ENCODE results near the gene ING3. TPM values are rescaled to one million over a fixed set of nuclear protein-coding genes. Genes with fewer than 3 reads are reported as not detected.
A peak's percentile ranks its signal among the peaks of the same experiment; 100 is the strongest.

The ING3 gene
- total and polyA plus RNA-seq, 9 of the 15 experiments (the other 6 are each of a cell fraction or from before 2014, with no cell fraction given): 22.8 to 233 (median 50.4) TPM

GRCh38 chr7:120941064-120941463 is 9.5 kb upstream of the ING3 start:
- FAIRE-seq (peak; percentile 77), ATAC-seq (peak; percentile 60), DNase-seq (ENCODE audit: extremely low read depth in 1 of 4, low spot score in 3 of 4) (peak in 1 of 4 experiments; percentile 23)
- Histone ChIP-seq H3K79me2 (ENCODE audit: control insufficient read depth, insufficient read depth, low read length) (no peaks in the 10 kb centered on the region), H3K9ac (ENCODE audit: insufficient read depth in 1 of 2, low read depth in 2 of 2, low read length in 2 of 2) (no peak overlapping the region), H3K27ac (ENCODE audit: extremely low read depth, low read depth, low read length) (no peak overlapping the region), H4K20me1 (replicated peaks; ENCODE audit: control insufficient read depth, insufficient read depth, low read length) (no peaks in the 10 kb centered on the region), H3K4me2 (ENCODE audit: insufficient read depth, low read length) (no peak overlapping the region), H2AFZ (ENCODE audit: low read depth, low read length) (0 out of 2 replicates have a peak overlapping the region, but pooled peaks have one; percentile 2), H3K9me3 (replicated peaks; ENCODE audit: control insufficient read depth, insufficient read depth, low read depth, low read length) (no peaks in the 10 kb centered on the region), H3K4me3 (no peak overlapping the region), H3K27me3 (ENCODE audit: control insufficient read depth in 2 of 2, insufficient read depth in 2 of 2, low read length in 2 of 2) (no peaks in the 10 kb centered on the region; a peak in 1 of 5 replicates), H3K36me3 (ENCODE audit: control insufficient read depth, insufficient read depth, low read length) (no peaks in the 10 kb centered on the region), H3K9me1 (ENCODE audit: control insufficient read depth, insufficient read depth, low read length) (no peaks in the 10 kb centered on the region), H3K4me1 (replicated peaks in 1 of 2; ENCODE audit: control insufficient read depth in 2 of 2, insufficient read depth in 2 of 2, low read length in 2 of 2) (no peaks in the 10 kb centered on the region)
- CTCF ChIA-PET (ENCODE audit: low intra/inter-chr PET ratio): interaction anchor here (0.8 to 2.4 kb wide), 3 partner anchors 135 to 167 kb away, joined by 3 to 14 read pairs (median 3); no protein-coding TSS in a partner anchor
- POLR2A ChIA-PET: interaction anchor here (1.1 kb wide), 1 partner anchor 10 kb away, joined by 3 read pairs; the partner anchor contains the start of gene ING3
- in situ Hi-C loops (cut with MboI) (no loop called here), intact Hi-C loops (cut with micrococcal nuclease) (loop anchor here (1.0 to 5.0 kb wide), 3 partner anchors 135 to 396 kb away; no protein-coding TSS in a partner anchor)
- no peak for TF ChIP-seq RNF219 (CRISPR knock-in tag; IDR thresholded peaks at IDR 0.05)
- TF ChIP-seq BHLHE40 (IDR thresholded peaks at IDR 0.05; ENCODE audit: low read length): no peak
- TF ChIP-seq GTF2A2 (tag; IDR thresholded peaks at IDR 0.05): no peak
- no peak for TF ChIP-seq ZNF589 (CRISPR knock-in tag; IDR thresholded peaks at IDR 0.05; ENCODE audit: low read depth)
- peak in 2 of 3 experiments; percentile 18 to 58; a peak in 3 of 6 replicates for TF ChIP-seq CTCF (IDR thresholded peaks at IDR 0.05 in 2 of 3, conservative IDR thresholded peaks at IDR 0.05 in 1 of 3; ENCODE audit: insufficient read depth in 2 of 3, low read depth in 1 of 3, low read length in 3 of 3)
- no peak for TF ChIP-seq ZNF174 (CRISPR knock-in tag; IDR thresholded peaks at IDR 0.05)
- TF ChIP-seq ZNF445 (CRISPR knock-in tag; IDR thresholded peaks at IDR 0.05; ENCODE audit: low read depth): no peak
- TF ChIP-seq RAD21 (CRISPR knock-in tag; conservative IDR thresholded peaks at IDR 0.05 in 1 of 2, IDR thresholded peaks at IDR 0.05 in 1 of 2): peak; percentile 47 to 62
- BruUV-seq (replicated peaks): no TSS peak
- WGBS (ENCODE audit: insufficient coverage, low coverage, missing lambda C conversion rate): 15% methylated on average over 1 of the region's 1 CpG
